ENCODE measurements around the gene RFTN2.

DNA sequence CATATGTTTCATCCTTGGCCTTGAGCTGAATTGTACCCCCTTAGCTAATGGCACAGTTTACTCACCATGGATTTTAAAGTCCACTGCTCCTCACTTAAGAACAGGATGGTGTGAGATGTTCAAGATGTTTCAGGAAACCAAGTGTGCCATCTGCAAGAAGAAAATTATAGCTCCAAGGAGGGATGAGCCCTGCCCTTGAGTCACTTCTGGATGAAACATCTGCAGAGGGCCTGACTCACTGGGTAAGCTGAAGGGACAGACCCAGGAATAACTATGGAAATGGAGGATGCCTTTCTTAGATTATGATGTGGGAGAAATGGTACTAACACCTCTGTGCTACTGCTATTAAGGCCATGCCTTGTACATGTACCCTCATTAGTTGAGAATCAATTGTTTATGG is 36.2 kb upstream of the RFTN2 start:
- no peak for TF ChIP-seq POLR2AphosphoS5 (IDR thresholded peaks at IDR 0.05; ENCODE audit: low read depth, low read length)
- TF ChIP-seq, protein P1, sequence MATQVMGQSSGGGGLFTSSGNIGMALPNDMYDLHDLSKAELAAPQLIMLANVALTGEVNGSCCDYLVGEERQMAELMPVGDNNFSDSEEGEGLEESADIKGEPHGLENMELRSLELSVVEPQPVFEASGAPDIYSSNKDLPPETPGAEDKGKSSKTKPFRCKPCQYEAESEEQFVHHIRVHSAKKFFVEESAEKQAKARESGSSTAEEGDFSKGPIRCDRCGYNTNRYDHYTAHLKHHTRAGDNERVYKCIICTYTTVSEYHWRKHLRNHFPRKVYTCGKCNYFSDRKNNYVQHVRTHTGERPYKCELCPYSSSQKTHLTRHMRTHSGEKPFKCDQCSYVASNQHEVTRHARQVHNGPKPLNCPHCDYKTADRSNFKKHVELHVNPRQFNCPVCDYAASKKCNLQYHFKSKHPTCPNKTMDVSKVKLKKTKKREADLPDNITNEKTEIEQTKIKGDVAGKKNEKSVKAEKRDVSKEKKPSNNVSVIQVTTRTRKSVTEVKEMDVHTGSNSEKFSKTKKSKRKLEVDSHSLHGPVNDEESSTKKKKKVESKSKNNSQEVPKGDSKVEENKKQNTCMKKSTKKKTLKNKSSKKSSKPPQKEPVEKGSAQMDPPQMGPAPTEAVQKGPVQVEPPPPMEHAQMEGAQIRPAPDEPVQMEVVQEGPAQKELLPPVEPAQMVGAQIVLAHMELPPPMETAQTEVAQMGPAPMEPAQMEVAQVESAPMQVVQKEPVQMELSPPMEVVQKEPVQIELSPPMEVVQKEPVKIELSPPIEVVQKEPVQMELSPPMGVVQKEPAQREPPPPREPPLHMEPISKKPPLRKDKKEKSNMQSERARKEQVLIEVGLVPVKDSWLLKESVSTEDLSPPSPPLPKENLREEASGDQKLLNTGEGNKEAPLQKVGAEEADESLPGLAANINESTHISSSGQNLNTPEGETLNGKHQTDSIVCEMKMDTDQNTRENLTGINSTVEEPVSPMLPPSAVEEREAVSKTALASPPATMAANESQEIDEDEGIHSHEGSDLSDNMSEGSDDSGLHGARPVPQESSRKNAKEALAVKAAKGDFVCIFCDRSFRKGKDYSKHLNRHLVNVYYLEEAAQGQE (IDR thresholded peaks at IDR 0.05; ENCODE audit: insufficient read depth in 1 of 2, low read depth in 2 of 2, low read length in 2 of 2) = no peak
- TF ChIP-seq SIN3A (IDR thresholded peaks at IDR 0.05; ENCODE audit: borderline replicate concordance, insufficient read depth, low read length) = no peak
